B cell (primary cell): ENCODE results near the gene SAMM50.

ENCODE experiments used
- EZH2 ChIP-seq: IDR thresholded peaks from 2 replicates; pipeline ENCODE4 v1.6.1; 2012; ENCODE audit warnings: borderline replicate concordance, low read depth, mild to moderate bottlenecking, moderate library complexity, low read length; ENCODE audit not compliant: insufficient read depth, poor library complexity, severe bottlenecking
- TF ChIP-seq, protein P1 (sequence below): fragments of 200-600 bp; IDR thresholded peaks from one replicate; pipeline ENCODE4 v1.8.0; 2022; ENCODE audit warnings: antibody characterized with exemption, mild to moderate bottlenecking

DNA sequence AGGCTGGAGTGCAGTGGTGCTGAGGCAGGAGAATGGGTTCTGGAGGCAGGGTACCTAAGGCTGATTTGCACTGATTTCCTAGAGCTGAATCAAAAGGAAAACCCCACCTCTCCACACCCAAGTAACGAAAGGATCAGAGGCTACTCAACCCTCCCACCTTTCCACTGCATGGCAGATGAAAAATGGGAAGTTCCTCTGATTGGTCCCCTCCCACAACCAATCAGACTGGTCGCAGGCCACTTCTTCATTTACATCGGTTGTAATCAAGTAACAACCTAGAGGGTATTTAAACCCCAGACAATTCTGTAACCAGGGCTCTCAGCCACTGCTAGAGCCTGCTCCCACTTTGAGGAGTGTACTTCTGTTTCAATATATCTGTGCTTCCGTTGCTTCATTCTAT is 50.3 kb downstream of the SAMM50 start:
- TF ChIP-seq, protein P1, sequence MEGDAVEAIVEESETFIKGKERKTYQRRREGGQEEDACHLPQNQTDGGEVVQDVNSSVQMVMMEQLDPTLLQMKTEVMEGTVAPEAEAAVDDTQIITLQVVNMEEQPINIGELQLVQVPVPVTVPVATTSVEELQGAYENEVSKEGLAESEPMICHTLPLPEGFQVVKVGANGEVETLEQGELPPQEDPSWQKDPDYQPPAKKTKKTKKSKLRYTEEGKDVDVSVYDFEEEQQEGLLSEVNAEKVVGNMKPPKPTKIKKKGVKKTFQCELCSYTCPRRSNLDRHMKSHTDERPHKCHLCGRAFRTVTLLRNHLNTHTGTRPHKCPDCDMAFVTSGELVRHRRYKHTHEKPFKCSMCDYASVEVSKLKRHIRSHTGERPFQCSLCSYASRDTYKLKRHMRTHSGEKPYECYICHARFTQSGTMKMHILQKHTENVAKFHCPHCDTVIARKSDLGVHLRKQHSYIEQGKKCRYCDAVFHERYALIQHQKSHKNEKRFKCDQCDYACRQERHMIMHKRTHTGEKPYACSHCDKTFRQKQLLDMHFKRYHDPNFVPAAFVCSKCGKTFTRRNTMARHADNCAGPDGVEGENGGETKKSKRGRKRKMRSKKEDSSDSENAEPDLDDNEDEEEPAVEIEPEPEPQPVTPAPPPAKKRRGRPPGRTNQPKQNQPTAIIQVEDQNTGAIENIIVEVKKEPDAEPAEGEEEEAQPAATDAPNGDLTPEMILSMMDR = no peak
- no peak for TF ChIP-seq EZH2
